Putamen (tissue), 1 donor: ENCODE results near the gene OR6C2.
"Not testable (repeated sequence)": the region's sequence is repeated elsewhere in the genome, so short reads cannot be mapped to it uniquely, and the experiment has no call there.

Experiments used
- DNase-seq: peaks from one replicate; pipeline ENCODE4 v3.0.0-alpha.2; 2016; ENCODE audit warnings: low spot score

Gene OR6C2

DNA sequence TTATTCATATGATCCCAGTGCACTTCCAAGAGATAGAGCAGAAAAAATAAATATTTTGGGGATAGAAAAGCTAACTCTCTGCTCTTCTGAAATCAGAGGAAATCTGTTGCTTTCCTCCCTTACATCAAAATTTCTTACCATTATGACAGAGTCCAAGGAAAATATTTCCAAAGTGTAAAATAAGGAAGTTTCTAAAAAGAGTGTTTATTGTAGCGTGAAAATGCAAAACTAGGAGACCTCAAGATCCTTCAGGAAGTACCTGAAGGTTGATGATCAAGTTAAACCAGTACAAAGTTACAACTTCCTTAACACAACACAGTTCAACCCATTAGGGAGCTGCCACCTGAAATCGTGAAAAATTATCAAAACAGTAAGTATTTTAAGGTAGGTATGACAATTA, at the start of gene OR6C2:
OR6C2 (plus strand) TSS at position 301 of the 400 bp plus-strand sequence. CDS start 8,138 bp downstream, outside the sequence.
- no peak for DNase-seq

DNA sequence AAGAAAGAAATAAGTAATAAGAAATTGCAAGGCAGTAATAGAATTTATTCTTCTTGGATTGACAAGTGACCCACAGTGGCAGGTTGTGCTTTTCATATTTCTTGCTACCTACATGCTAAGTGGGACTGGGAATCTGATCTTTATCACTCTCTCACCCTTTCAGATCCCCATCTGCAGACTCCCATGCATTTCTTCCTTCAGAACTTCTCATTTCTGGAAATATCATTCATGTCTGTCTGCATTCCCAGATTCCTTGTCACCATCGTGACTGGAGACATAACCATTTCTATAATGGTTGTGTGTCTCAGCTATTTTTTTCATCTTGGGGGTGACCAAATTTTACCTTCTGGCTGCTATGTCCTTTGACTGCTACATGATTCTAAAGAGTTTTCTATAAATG, 47.5 kb upstream of the OR6C2 start:
- DNase-seq: no peak

DNA sequence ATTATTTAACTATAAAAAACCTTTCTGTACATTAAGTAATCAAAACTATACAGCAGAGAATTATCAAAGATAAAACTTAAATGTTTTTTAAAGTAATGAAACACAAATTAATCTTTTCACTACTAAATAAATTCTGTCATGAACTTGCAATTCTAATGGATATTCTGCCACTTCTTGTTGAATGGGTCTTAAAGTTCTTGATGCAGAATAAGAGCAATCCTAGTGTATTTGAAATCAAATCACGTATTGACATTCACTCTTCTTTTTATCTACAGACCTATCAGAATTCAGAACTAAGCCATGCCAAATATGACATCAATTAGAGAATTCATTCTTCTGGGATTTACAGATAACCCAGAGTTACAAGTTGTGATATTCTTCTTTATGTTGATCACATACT, 43.6 kb upstream of the OR6C2 start, which contains the start of gene OR6C65:
OR6C65 (plus strand) TSS at position 301 of the 400 bp plus-strand sequence; CDS start at position 301, 0 bp downstream.
- DNase-seq: no peak

DNA sequence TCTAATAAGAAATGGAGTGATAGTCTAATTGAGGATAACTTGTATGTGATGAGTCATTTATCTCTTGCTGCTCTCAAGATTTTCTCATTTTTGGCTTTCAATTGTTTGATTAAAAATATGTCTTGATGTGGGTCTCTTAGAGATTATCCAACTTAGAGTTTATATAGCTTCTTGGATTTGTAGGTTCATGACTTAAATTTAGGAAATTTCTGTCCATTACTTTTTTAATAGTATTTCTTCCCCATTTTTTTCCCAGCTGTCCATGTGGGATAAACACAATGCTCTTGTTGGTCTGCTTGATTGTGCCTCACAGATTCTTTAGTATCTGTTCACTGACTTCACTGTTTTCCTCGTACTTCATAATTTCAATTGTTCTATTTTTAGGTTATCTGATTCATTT, 36.0 kb upstream of the OR6C2 start:
- DNase-seq: no peak

DNA sequence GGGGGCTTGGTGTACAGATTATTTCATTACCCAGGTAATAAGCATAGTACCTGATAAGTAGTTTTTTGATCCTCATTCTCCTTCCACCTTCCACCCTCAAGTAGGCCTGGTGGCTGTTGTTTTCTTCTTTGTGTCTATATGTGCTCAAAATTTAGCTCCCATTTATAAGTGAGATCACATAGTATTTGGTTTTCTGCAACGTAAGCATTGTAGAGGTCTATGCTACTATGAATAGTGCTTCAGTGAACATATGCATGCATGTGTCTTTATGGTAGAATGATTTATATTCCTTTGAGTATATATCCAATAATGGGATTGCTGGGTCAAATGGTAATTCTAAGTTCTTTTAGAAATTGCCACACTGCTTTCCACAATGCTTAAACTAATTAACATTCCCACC, 34.7 kb upstream of the OR6C2 start:
- DNase-seq: not testable (repeated sequence)

DNA sequence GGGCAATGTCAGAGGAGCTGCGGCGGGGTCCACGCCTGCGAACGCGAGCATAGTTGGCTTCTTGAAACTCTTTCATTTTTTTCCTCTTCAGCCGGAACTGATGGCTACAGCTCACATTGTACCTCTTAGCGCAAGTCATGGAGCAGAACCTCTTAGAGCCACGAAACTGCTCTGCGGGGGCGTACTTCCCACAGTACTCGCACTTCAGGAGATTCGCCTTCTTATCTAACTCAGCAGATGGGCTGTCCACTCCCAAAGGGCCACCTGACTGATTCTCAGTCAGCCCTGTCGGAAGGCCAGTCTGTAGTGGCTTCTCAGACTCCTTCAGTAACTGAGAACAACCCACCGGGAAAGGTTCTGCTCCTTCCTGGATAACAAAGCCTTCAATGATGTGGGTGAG, 31.7 kb upstream of the OR6C2 start:
- DNase-seq: not testable (repeated sequence)

DNA sequence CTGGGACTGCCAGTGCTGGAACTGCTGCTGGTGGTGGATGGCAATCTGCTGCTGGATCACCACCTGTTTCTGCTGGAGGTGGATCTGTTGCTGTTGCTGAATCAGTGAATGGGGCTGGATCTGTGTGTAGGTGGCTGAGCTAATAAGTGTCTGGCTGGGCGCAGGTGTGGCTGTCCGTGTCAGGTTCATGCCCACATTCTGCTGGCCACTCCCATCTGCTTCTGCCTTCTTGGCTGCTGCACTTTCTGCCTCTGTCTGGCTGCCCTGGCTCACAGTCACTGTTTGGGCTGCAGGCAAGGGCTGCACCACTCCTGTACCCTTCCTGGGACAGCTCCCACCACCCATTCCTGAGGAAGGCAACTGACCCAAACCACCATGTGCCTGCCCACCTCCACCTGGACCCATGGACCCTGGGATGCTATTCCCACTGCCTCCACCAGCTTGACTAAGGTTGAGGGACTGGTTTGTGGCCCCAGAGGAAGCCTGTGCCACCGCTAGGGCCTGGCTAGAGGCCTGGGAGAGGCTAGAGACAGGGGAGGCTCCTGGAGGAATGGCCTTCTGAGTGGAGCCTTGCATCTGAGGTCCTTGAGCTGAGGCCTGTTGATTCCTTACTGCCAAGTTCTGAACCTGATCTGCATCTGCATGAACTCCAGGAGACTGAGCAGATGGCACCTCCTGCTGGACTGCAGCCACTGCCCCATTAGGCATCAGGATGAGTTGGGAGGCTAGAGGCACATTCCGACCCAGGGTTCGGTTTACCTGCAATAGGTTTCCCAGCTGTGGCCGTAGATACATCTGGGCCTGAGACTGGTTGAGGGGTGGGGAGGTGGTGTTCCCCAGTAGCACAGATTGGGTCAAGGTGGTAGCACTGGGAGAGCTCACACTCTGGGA, 30.1 kb upstream of the OR6C2 start:
- not testable (repeated sequence) for DNase-seq

DNA sequence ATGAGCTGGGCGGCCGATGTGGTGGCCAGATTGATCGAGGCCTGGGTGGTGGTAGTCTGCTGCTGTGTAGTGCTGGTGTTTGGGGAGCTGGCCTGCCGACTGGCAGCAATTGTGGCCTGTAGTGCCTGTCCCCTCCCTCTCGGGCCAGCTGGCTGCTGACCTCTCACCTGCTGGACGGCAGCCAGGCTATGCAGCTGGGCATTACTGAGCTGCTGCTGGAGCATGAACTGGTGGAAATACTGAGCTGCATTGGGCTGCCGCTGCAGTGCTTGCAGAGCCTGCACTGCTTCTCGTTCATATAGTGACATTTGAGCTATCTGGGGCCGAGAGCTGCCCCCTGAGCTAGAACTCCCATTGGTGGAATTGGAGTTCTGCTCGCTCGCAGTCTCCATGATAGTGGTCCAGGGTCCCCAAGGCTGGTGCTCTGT, 29.5 kb upstream of the OR6C2 start:
- DNase-seq: not testable (repeated sequence)

DNA sequence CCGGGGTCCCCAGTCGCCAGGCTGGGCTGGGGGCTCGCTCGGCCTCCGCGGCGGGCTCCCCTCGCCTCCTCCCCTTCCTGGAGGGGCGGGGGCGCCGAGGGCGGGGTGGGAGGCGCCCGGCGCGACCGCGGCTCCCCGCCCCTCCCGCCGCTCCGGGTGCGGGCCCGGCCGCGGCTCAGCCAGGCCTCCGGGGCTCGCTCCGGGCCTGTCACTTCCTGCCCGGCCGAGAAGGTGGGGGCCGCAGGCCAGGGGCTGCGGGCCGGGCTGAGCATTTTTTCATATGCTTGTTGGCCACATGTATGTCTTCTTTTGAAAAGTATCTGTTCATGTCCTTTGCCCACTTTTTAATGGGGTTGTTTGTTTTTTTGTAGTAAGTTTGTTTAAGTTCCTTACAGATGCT, 29.0 kb upstream of the OR6C2 start:
- not testable (repeated sequence) for DNase-seq

DNA sequence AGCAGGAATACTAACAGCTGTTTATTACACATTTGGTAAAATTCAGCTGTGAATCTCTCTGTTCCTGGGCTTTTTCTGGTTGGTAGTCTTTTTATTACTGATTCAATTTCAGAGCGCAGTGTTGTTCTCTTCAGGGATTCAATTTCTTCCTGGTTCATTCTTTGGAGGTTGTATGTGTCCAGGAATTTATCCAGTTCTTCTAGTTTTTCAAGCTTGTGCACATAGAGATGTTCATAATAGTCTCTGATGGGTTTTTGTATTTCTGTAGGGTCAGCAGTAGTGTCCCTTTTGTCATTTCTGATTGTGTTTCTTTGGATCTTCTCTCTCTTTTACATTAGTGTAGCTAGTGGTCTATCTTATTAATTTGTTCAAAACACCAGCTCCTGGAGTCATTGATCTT, 26.9 kb upstream of the OR6C2 start:
- DNase-seq: no peak

DNA sequence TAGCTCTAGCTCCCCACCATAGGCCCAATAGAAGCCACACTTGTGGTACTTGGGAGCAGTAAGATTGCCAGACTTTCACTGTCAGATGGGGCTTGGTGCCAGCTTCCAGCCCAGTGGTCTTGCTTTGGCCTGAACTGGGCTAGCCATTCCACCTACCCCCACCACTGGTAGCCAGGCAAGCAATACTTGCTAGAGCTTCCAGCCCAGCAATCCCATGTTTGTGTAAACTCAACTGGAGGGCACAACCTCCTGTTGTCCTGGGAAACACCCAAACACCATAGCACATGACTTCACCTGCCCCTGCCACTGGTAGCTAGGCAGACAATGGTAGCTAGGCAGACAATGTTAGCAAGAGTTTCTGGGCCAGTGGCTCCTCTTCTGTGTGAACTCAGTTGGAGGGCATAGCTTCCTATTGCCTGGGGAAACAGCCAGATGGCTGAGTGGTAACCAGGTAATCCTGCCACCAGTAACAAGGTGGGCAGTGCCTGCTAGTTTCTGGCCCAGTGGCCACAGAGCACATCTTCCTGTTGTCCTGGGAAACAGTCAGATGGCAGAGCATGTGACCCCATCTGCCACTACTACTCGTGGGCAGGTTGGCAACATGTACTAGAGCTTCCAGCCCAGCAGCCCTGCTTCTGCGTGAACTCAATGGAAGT, 23.4 kb upstream of the OR6C2 start:
- no peak for DNase-seq

DNA sequence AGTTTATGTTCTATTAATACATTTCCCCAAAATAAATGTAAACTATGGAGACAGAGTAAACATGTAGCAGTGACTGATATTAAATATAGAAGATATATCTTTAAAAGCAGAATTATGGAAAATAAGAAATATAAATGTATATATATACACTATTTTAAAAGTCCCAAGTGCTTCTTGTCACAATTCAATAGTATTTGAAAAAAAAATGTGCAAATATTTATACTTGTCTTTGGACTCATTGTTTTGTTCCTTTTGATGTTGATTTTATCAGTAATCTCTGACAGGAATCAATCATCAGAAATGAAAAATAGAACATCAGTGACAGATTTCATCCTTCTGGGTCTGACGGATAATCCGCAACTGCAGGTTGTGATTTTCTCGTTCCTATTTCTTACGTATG, 17.9 kb upstream of the OR6C2 start, which contains the start of gene OR6C76:
OR6C76 (plus strand) TSS at position 301 of the 400 bp plus-strand sequence; CDS start at position 301, 0 bp downstream.
- DNase-seq: no peak

DNA sequence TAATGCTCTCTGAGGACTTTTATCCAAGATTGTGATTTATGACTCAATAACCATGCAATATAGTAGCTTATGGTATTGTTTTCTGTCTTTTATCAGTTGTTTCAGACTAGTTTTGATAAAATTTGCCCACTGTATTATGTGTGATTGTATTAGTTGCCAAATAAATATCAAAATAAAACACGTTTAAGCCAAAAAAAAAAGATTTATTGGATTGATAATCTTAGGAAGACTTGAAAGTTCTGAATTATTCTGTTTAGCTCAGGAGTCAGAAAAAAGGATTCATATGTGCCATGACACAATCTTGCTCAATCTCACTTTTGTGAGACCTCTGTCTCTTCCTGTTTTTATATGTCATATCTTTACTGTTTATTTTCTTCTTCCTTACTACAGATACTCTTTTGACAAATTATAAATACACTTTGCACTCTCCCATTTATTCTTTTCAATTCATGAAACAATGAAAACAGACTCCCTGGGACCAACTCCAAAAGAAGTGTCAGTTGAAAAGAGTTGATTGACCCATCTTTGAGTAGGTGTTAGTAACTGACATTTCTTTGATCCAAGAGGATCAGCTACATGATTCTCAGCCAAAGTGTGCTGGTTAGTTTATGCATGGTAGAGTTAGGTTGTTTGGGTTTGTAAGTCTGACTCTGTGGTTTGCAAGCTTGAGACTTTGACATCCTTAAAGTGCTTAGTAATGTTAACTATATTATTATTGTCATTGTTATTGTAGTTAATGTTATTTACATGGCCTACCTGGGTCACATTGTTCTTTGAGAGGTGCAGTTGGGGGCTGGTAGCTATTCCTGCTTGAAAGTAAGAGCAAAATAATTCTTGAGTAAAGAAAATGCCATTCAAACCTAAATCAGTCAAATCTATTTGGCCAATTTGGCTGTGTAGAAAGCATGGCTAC, 15.3 kb upstream of the OR6C2 start:
- no peak for DNase-seq

DNA sequence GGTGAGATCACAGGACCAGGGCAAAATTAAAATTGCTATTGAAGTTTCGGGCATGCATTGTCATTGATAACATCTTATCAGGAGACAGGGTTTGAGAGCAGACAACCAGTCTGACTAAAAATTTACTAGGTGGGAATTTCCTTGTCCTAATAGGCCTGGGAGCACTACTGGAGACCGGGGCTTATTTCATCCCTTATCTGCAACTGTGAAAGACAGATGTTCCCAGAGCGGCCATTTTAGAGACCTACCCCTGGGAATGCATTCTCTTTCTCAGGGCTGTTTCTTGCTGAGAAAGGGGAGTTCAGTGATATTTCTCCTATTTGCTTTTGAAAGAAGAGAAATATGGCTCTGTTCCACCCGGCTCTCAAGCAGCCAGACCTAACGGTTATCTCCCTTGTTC, 2.6 kb upstream of the OR6C2 start:
- not testable (repeated sequence) for DNase-seq

DNA sequence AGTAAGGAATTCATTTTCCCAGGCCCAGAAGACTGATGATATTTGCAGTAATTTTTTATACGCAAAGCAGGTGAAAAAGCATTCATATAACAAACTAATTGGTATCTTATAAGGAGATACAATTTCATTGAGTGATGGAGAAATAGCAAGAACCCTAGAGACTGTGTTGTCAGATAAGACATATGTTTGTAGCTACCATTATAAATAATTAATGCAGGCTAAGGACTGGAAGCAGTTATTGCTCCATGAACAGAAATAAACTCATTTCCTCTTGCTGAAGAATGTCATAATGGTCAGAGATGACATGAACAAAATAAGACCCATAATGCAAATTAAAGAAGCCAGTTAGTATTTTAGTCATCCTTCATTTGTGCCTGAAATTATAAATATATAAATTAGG, 1.5 kb downstream of the OR6C2 start:
- DNase-seq: no peak

DNA sequence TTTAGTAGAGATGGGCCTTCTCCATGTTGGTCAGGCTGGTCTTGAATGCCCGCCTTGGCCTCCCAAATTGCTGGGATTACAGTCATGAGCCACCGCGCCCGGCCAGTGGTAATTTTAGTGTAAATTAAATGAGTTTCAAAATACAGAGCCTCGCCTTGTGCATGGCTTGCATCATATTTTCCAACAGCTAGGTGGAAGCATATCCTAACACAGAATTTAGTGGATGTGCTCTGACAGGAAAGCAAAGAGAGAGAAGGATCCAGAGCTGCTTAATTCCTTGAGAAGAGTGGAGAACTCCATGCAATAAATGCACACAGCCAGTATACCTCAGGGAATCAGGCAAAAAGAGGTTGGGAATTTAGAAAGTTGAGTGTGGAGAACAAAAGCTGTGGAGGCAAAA, 2.5 kb downstream of the OR6C2 start:
- peak; percentile 7 for DNase-seq

DNA sequence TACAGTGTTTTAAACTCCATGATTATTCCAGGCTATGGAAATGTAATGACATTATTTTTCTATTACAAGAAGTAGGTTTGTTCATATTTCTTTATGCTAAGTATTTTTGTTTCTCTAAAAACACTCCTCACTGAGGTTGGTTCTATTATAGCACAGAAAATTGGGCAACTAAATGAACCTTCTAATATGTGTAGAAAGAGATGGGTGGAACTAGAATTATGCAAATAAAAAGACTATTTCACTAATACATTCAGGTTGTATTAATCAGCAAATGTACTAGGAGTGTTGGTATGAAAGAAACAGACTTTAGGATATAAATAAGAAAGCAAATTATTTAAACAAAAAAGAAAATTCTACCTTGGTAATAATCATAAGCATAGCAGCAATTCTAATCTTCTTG, 4.9 kb downstream of the OR6C2 start:
- no peak for DNase-seq

DNA sequence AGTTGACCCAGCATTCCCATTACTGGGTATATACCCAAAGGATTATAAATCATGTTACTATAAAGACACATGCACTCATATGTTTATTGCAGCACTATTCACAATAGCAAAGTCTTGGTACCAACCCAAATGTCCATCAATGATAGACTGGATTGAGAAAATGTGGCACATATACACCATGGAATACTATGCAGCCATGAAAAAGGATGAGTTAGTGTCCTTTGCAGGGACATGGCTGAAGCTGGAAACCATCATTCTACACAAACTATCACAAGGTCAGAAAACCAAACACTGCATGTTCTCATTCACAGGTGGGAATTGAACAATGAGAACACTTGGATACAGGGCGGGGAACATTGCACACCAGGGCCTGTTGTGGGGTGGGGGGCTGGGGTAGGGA, 21.1 kb downstream of the OR6C2 start:
- not testable (repeated sequence) for DNase-seq

DNA sequence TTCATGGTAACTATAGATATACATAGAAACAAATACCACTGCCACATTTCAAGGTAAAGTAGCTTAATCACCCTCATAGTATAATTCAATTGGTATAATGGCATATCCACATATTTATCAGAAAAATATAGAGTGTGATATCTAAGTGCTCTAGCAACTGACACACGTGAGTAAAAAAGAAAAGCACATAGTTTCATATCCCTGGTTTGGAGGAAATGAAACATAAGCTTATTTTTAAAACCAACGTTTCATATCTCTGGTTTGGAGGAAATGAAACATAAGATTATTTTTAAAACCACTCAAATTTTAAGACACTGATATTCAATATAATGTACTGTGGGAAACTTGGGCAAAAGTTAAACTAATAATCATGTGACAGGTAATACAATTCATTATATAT, 24.0 kb downstream of the OR6C2 start:
- no peak for DNase-seq

DNA sequence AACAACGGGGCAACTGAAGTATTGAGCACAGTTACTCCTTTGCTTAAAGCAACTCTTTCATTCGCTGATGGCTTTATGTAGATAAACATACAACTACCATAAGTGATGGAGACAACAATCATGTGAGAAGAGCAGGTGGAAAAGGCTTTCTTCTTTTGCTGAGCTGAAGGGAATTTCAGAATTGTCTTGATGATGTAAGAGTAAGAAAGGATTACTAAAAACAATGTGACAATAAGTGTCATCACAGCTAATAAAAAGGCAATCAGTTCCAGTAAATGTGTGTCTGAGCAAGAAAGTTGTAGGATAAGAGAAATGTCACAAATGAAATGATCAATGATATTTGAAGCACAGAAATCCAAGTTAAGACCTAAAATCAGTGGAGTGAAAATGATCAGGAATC, 25.4 kb downstream of the OR6C2 start:
- DNase-seq: no peak

DNA sequence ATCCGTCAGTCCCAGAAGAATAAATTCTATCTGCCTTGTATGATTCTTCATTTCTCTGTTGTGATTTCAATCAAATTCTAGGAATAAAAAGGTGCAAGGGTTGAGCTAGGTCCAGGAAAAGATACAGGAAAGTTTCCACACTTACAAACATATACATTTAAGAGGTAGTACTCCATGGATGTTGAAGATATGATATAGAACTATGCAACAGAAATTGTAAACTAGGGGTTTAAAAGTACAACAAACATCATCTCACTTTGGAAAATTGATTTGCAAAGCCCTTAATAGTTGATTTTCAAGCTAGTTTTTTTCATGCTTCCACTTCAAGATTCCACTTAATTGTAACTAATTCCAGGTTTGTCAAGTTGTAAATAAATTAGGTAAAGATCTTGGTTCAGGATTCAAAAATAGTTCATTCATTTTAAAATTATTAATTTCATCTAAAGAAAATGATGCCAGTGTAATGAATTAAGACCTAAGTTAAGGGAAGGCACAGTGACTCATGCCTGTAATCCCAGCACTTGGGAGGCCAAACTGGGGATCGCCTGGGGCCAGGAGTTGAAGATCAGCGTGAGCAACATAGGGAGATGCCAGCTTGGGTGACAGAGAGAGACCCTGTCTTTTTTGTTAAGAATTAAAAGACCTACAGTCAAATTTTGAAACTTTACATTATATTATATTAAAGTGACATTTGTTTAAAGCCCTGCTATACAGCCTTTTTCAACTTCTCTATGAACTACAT, 26.4 kb downstream of the OR6C2 start, which contains the start of gene OR6C70:
OR6C70 (minus strand) TSS at position 51 of the 742 bp plus-strand sequence; CDS start at position 51, 0 bp downstream.
- no peak for DNase-seq
